ENCODE measurements around the gene CNOT9. TPM values are rescaled to one million over a fixed set of nuclear protein-coding genes. Genes with fewer than 3 reads are reported as not detected.

Gene CNOT9, protein sequence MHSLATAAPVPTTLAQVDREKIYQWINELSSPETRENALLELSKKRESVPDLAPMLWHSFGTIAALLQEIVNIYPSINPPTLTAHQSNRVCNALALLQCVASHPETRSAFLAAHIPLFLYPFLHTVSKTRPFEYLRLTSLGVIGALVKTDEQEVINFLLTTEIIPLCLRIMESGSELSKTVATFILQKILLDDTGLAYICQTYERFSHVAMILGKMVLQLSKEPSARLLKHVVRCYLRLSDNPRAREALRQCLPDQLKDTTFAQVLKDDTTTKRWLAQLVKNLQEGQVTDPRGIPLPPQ
- total RNA-seq = 61.5 and 71.0 TPM in 2 replicates

DNA sequence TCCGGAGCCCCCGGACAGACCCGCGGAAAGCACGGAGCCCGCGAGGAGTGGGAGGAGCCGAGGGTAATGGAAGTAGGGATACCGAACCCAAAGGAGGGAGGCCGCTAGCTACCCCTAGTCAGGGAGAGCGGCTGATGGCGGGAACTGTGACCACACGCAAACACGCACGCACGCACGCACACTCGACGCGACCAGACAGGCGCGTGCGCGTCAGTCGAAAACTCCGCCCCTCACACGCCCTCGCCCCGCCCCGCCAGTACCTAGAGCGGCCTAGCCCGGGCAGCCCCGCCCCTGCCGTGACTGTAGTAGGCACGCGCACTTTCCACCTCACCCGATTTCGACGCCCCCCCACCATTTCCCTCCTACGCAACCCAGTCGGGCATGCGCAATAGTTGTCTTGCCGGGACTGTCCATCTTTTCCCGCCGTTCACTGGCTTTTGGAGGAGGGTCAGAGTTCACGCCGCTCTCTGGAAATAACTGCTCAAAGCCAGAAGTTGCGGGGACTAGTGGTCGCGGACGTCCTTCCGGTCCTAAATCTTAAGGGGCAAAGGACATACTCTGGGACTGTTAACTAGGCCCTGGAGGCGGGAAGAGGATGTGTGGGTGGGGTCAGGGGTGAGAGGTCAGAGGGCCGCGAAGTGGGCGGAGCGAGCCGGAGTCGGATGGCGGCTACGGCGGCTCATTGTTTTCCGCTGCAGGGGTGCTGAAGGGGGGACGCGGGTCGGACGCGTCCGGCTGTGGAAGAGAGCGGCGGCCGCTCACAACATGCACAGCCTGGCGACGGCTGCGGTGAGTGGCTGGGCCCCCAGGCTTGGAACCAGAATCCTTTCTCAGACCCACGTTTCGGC, at the start of gene CNOT9, which contains the start of gene USP37:
Gene CNOT9 (plus strand): TSS at position 650 of the 848 bp plus-strand sequence. CDS start 116 bp downstream, at position 766.
Gene USP37 (minus strand): TSS at position 162 of the 848 bp plus-strand sequence. CDS start 9,698 bp downstream, outside the sequence.

DNA sequence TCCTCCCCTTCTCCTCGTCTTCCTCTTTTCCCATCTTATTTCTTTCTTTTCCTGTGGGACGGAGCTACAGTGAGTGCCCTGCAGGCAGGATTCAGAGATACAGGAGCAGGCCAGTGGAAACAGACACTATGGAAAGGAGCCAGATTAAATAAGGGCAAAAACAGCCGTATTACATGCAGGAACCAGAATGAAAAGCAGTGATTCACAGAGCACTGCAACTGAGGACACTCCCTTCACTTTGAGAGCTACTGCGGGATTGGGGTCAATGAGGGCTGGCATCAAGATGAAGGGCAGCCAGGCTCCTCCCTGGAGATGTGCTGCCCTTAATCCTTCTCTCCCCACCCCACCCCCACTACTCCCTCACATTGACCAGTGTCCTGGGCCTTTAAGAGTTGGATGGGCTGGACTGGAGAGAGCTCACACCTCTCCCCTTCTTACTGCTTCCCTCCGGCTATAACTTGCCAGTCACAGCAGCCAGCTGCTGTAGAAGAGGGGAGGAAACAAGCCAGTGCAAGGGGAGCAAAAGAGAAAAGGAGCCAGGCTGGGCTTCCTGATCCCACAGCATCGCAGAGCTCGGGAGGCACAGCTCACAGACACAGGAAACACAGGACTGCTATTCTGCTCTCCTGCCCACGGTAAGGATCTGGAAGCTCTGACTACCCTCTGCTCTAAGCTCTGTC, 38.9 kb downstream of the CNOT9 start, which contains the start of gene PLCD4:
Gene PLCD4 (plus strand): TSS at position 464 of the 680 bp plus-strand sequence. CDS start 7,841 bp downstream, outside the sequence.

Small RNA genes within 50 kb of the gene (small RNA-seq; reads per million reads assigned to genes)
- gene RNU6-136P = not detected

Other genes starting within 250 kb of the CNOT9 start
- 0.26 TPM in 1 of 2 replicates, not detected in the other for gene CATIP, start 212.0 kb upstream of the CNOT9 start, total RNA-seq
- gene SLC11A1, start 186.6 kb upstream of the CNOT9 start, total RNA-seq = 0.32 and 1.3 TPM in 2 replicates
- gene CTDSP1, start 169.0 kb upstream of the CNOT9 start, total RNA-seq = 59.2 and 69.6 TPM in 2 replicates
- under 0.01 TPM in 2 replicates for gene VIL1, start 149.7 kb upstream of the CNOT9 start, total RNA-seq
- gene USP37, start 488 bp upstream of the CNOT9 start, total RNA-seq = 14.8 and 15.6 TPM in 2 replicates
- 14.0 and 14.2 TPM in 2 replicates for gene PLCD4, start 39.1 kb downstream of the CNOT9 start, total RNA-seq
- gene ZNF142, start 90.8 kb downstream of the CNOT9 start, total RNA-seq = 13.4 and 15.5 TPM in 2 replicates
- 23.1 and 26.0 TPM in 2 replicates for gene BCS1L, start 90.8 kb downstream of the CNOT9 start, total RNA-seq
- 27.6 and 29.6 TPM in 2 replicates for gene RNF25, start 103.2 kb downstream of the CNOT9 start, total RNA-seq
- gene STK36, start 103.2 kb downstream of the CNOT9 start, total RNA-seq = 24.1 and 25.5 TPM in 2 replicates
- gene TTLL4, start 142.0 kb downstream of the CNOT9 start, total RNA-seq = 14.1 and 22.7 TPM in 2 replicates
- 54.0 and 59.7 TPM in 2 replicates for gene CYP27A1, start 213.3 kb downstream of the CNOT9 start, total RNA-seq

All from articular chondrocyte of knee joint (primary cell).